KMS-11 (cell line): ENCODE measurements around the gene EVX1.

Source experiments
- H2AFZ ChIP-seq: fragments of 200-600 bp; sonication (generic); 2 replicates; pipeline ENCODE4 v1.6.1; 2016; ENCODE audit warnings: antibody characterized with exemption, mixed run types, low read depth
- H3K27ac ChIP-seq: fragments of 200-600 bp; sonication (generic); 2 replicates; pipeline ENCODE4 v1.6.1; 2016; ENCODE audit warnings: mild to moderate bottlenecking, mixed run types
- H3K27me3 ChIP-seq: fragments of 200-600 bp; sonication (generic); 2 replicates; pipeline ENCODE4 v1.6.1; 2017; ENCODE audit warnings: mild to moderate bottlenecking, low read depth, mixed run types, moderate library complexity; ENCODE audit not compliant: insufficient read depth
- H3K36me3 ChIP-seq: fragments of 200-600 bp; sonication (generic); 2 replicates; pipeline ENCODE4 v1.6.1; 2017; ENCODE audit warnings: mild to moderate bottlenecking, mixed run types; ENCODE audit not compliant: insufficient read depth
- H3K4me1 ChIP-seq: fragments of 200-600 bp; sonication (generic); 2 replicates; pipeline ENCODE4 v1.6.1; 2016; ENCODE audit warnings: mild to moderate bottlenecking, low read depth, mixed run types; ENCODE audit not compliant: poor library complexity, severe bottlenecking
- H3K4me2 ChIP-seq: fragments of 200-600 bp; sonication (generic); 2 replicates; pipeline ENCODE4 v1.7.0; 2016; ENCODE audit warnings: mild to moderate bottlenecking, mixed run types
- H3K4me3 ChIP-seq: fragments of 200-600 bp; sonication (generic); IDR thresholded peaks from 2 replicates; pipeline ENCODE4 v1.6.1; 2017; ENCODE audit warnings: low read depth, low read length, mixed read lengths; ENCODE audit not compliant: insufficient read depth
- H3K79me2 ChIP-seq: fragments of 200-600 bp; sonication (generic); 2 replicates; pipeline ENCODE4 v1.6.1; 2016; ENCODE audit warnings: low read depth, mixed run types; ENCODE audit not compliant: insufficient read depth
- H3K9ac ChIP-seq: fragments of 200-600 bp; sonication (generic); 2 replicates; pipeline ENCODE4 v1.6.1; 2016; ENCODE audit warnings: mild to moderate bottlenecking, mixed run types
- H4K20me1 ChIP-seq: fragments of 200-600 bp; sonication (generic); 2 replicates; pipeline ENCODE4 v1.6.1; 2016; ENCODE audit warnings: mild to moderate bottlenecking, mixed run types; ENCODE audit not compliant: insufficient read depth
- TF ChIP-seq, protein P1 (sequence below): fragments of 200-600 bp; sonication (generic); conservative IDR thresholded peaks from 2 replicates; pipeline ENCODE4 v1.6.1; 2017; ENCODE audit warnings: low read depth, mild to moderate bottlenecking, antibody characterized with exemption, low read length, moderate library complexity, mixed read lengths

Gene EVX1

DNA sequence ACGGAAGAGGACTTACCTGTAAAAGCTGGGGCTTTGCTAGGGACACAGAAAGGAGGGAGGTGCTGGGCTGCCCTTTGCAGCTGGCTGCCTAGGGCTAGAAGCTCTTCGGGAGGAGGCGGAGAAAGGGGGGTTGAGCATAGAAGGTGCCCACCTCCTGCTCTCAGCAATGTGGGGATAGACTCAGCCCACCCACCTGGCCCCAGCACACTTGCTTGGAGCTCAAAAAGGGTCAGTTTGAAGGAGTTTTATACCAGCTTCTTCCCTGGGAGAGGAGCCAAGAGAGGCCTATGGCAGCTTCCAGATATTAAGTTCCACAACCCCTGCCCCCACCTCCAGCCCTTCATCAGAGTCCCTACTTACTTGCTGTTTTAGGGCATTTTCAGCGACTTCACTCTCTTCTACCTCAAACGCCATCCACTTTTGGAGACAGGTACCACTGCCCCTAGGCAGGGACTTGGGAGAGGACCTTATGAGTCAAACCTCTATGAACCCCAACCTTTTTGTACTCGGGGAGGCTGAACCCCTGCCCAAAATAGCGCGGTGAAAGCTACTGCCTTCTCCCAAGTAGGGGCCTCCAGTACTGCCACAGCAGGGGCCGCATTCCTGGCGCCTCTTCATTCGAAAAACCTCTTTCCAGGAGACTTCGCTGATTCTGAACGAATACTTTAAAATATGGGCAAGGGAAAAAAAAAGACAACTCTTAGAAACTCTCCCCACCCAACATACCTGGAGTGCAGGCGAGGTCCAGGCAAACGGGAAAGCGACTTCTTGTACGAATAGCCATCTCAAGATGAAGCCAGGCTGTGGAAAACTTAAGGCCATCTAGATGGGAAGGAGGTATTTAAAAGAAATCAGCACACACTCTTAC lies 1.2 kb upstream of the EVX1 start:
- Histone ChIP-seq H2AFZ (no peak overlapping the region), H3K4me3 (no peak overlapping the region), H3K9ac (no peak overlapping the region), H3K27me3 (no peaks in the 10 kb centered on the region; the same call in 1 of the 2 replicates), H3K4me1 (no peaks in the 10 kb centered on the region), H3K27ac (no peak overlapping the region), H4K20me1 (no peaks in the 10 kb centered on the region), H3K79me2 (no peaks in the 10 kb centered on the region), H3K36me3 (no peaks in the 10 kb centered on the region), H3K4me2 (no peak overlapping the region)
- TF ChIP-seq, protein P1, sequence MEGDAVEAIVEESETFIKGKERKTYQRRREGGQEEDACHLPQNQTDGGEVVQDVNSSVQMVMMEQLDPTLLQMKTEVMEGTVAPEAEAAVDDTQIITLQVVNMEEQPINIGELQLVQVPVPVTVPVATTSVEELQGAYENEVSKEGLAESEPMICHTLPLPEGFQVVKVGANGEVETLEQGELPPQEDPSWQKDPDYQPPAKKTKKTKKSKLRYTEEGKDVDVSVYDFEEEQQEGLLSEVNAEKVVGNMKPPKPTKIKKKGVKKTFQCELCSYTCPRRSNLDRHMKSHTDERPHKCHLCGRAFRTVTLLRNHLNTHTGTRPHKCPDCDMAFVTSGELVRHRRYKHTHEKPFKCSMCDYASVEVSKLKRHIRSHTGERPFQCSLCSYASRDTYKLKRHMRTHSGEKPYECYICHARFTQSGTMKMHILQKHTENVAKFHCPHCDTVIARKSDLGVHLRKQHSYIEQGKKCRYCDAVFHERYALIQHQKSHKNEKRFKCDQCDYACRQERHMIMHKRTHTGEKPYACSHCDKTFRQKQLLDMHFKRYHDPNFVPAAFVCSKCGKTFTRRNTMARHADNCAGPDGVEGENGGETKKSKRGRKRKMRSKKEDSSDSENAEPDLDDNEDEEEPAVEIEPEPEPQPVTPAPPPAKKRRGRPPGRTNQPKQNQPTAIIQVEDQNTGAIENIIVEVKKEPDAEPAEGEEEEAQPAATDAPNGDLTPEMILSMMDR: no peak

DNA sequence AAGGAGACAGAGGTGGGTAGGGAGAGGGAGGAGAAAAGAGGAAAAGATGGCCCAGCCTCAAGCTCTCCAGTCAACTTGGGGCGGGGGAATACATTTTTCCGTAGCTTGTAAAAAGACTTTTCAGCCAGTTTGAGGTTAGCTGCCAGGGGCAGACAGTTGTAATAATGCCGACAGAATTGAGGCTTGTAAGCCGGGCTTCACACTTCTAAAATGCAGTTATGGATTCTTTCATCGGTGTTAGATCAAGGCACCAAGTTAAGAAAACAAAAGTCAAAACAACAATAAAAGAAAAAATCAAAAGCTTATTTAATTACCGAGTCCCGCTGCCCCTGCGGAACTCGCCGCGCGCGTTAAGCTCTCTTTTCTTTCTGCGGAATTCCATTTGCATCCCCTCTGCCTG lies 448 bp upstream of the EVX1 start:
- Histone ChIP-seq H3K79me2 (no peaks in the 10 kb centered on the region), H3K27me3 (no peaks in the 10 kb centered on the region; the same call in 1 of the 2 replicates), H3K4me1 (no peaks in the 10 kb centered on the region), H2AFZ (no peak overlapping the region), H3K4me2 (no peak overlapping the region), H3K4me3 (no peak overlapping the region), H4K20me1 (no peaks in the 10 kb centered on the region), H3K9ac (no peak overlapping the region), H3K27ac (no peak overlapping the region), H3K36me3 (no peaks in the 10 kb centered on the region)
- TF ChIP-seq, protein P1: no peak

GRCh38 chr7:27243340-27244163 lies 950 bp downstream of the EVX1 start:
- Histone ChIP-seq H3K4me1 (no peaks in the 10 kb centered on the region), H3K9ac (no peak overlapping the region), H4K20me1 (no peaks in the 10 kb centered on the region), H3K79me2 (no peaks in the 10 kb centered on the region), H3K4me3 (no peak overlapping the region), H3K36me3 (no peaks in the 10 kb centered on the region), H3K27ac (no peak overlapping the region), H2AFZ (no peak overlapping the region), H3K27me3 (no peaks in the 10 kb centered on the region; the same call in 1 of the 2 replicates), H3K4me2 (no peak overlapping the region)
- TF ChIP-seq, protein P1: no peak

- H3K79me2 ChIP-seq: no peaks in the 10 kb centered on the region
- H2AFZ ChIP-seq: no peak overlapping the region
- no peak overlapping the region for H3K27ac ChIP-seq
- no peaks in the 10 kb centered on the region; the same call in 1 of the 2 replicates for H3K27me3 ChIP-seq
- no peaks in the 10 kb centered on the region for H4K20me1 ChIP-seq
- no peak overlapping the region for H3K4me3 ChIP-seq
- H3K4me2 ChIP-seq: no peak overlapping the region
- H3K36me3 ChIP-seq: no peaks in the 10 kb centered on the region
- no peak overlapping the region for H3K9ac ChIP-seq
- no peaks in the 10 kb centered on the region for H3K4me1 ChIP-seq
- TF ChIP-seq, protein P1: no peak
Measured at GRCh38 chr7:27244488-27245123, 2.0 kb downstream of the EVX1 start.
